AG09319 (cell line): ENCODE data around the gene LINC00237.
A peak's percentile ranks its signal among the peaks of the same experiment; 100 is the strongest.

Source experiments
- DNase-seq: peaks from one replicate; pipeline ENCODE4 v3.0.0-alpha.2; 2010; ENCODE audit warnings: low read depth; ENCODE audit errors: extremely low read depth
- TF ChIP-seq, protein P1 (sequence below): IDR thresholded peaks from 2 replicates; pipeline ENCODE4 v1.5.1; 2011; ENCODE audit warnings: low read depth, mild to moderate bottlenecking, inconsistent platforms, low read length, moderate library complexity

Gene LINC00237

DNA sequence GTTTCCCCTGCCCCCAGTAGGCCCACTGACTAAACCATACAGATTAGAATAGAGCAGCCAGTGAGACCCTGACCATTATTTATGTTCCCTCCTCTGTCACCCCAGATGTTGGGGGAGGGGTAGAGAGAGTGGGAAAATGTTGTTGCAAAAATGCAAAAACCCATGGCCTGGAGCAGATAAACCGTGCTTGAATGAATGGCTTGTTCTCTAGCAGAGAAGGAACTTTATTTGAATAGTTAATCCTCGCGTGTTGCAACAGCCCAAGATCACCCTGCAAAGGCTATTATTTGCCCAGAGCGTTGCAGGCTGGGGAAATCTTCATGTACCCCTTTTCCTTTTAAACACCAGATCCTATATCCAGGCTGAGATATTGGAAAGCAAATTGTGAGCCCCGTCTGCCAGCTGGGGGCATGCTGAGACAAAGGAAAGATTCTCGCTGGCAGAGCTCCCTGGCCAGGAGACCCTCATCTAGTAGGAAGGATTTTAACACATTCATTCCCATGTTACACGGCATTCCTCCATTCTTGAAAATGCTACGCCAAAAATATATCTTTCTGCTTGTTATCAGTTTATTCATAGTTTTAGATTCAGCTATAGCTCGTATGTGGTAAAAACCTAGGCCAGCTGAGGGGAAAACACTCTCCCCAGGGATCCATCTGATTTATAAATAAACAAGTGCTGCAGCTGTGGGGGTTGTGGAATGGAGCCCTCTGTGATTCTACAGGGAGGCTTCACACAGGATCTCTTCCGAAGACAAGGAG is 53.0 kb downstream of the LINC00237 start:
- DNase-seq = no peak
- TF ChIP-seq, protein P1, sequence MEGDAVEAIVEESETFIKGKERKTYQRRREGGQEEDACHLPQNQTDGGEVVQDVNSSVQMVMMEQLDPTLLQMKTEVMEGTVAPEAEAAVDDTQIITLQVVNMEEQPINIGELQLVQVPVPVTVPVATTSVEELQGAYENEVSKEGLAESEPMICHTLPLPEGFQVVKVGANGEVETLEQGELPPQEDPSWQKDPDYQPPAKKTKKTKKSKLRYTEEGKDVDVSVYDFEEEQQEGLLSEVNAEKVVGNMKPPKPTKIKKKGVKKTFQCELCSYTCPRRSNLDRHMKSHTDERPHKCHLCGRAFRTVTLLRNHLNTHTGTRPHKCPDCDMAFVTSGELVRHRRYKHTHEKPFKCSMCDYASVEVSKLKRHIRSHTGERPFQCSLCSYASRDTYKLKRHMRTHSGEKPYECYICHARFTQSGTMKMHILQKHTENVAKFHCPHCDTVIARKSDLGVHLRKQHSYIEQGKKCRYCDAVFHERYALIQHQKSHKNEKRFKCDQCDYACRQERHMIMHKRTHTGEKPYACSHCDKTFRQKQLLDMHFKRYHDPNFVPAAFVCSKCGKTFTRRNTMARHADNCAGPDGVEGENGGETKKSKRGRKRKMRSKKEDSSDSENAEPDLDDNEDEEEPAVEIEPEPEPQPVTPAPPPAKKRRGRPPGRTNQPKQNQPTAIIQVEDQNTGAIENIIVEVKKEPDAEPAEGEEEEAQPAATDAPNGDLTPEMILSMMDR = no peak

DNA sequence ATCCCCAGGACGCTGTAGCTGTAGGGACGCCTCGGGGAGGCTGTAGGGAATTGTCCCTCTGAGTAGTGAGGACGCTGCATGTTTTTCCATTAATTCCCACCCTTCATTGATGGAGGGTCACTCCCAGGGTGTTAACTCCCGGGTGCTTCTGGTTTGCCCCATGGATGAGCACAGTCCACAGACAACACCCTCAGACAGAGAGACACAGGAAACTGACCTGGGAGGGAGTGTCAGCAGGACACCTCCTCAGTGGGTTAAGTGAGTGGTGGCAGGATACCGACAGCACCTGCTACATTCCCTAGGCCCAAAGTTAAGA is 53.5 kb downstream of the LINC00237 start:
- TF ChIP-seq, protein P1 = no peak
- DNase-seq = no peak

DNA sequence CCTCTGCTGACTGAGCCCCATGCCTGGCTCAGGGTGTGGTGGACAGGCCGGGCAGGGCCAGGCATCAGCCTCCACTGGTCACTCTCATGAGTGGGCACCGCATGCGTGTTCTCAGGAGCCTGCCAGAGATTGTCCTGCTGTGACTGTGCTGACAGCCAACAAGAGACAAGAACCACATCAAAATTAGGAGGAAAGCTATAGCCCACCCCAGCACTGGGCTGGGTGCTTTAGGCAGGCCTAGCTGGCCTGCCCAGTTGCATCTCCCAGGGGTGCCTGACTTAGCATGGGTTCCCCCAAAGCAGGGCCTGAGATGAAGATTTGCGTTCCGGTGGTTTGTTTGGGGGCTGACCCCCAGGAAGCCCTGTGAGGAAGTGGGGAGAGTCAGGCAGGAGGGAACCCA is 53.9 kb downstream of the LINC00237 start:
- TF ChIP-seq, protein P1 = no peak
- no peak for DNase-seq

DNA sequence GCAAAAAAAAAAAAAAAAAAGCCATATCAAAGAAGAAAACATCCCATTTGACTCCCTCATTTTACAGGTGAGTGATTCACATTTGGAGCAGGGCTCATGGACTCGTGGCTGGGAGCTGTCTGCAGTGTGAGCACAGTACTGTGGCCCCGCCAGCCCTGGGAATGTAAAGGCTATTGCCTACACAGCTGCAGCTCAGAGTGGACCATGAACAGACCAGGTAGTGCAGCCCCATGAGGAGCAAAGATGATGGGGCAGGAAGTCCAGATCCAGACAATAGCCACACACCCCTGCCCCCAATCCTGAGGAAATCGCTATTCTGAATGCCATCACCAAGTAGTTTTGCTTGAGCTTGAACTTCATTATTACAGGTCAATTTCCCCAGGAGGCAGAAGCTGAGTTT is 55.4 kb downstream of the LINC00237 start:
- no peak for DNase-seq
- TF ChIP-seq, protein P1 = no peak

DNA sequence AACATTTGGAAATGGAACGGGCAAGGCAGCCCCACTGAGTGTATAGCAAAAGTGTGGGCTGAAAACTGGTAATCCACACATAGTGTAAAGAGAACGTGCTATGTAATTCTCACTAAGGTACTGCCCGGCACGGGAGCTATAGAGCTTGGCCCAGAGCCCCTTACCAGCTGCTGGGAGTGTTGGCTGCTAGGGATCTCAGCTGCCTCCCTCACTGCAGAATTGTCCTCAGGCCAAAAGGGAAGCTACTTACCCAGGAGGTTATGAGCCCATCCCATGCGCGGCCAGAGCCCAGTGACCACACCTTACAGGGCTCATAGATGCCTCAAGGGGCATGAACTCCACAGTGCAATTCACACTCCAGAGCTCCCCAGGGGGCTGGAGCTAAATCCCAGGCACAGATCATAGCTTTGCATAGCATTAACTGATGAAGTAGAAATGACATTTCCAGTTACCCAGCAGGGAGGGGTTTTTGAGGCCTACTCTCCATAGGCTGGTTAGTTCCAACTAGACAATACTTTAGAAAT is 56.8 kb downstream of the LINC00237 start:
- no peak for DNase-seq
- TF ChIP-seq, protein P1 = no peak

DNA sequence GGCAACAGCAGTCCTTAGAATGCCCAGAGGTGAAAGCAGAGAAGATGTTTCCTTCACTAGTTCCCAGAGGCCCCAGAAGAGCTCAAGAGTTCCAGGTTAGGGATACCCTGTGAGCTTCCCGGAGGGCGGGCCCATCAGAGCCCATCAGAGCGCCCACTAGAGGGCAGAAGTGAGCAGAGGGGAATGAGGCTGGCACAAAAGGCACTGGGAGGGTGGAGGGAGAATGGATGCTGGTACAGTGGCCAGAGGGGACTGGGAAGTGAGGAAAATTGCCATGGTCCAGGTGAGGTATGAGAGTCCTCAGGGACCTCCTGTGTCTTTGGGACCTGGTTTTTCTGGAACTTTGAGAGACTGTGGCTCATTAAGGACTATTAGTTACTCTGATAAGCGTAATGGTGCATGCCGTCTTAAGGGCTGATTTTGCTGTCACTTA is 57.3 kb downstream of the LINC00237 start:
- DNase-seq = no peak
- TF ChIP-seq, protein P1 = peak; percentile 51

DNA sequence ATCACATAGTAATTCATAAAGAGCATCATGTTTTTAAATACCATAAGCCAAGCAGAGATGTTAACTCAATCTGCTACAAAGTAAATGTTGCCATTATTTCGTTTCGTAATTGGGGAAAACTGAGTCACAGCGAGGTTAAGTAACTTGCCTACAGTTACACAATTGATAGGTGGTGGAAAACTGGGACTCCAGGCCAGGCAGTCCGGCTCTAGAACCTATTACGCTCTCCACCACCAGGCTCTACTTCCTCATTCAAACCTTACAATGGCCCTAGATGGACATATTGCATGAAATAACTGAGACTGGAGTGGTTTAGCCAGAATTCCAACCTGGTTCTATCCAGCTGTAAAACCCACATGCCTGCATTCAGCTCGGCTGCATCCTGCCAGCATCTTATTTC is 58.2 kb downstream of the LINC00237 start:
- DNase-seq = no peak
- TF ChIP-seq, protein P1 = no peak
